Small intestine (tissue), 7 donors: ENCODE data around the gene SLC25A43. TPM values are rescaled to one million over a fixed set of nuclear protein-coding genes. Genes with fewer than 3 reads are reported as not detected.

ENCODE experiments used
- DNase-seq, 2 donors: peaks; one replicate each; pipeline versions ENCODE4 v3.0.0 to v3.0.0-alpha.2; 2013
- FAIRE-seq: peaks from 2 replicates; lab custom pipeline; 2012; peaks lifted over from hg19 to GRCh38; lab: Jason Lieb, UNC
- H3K27ac ChIP-seq, 3 donors: one replicate each; pipeline ENCODE4 v1.5.1; 2013; ENCODE audit warnings: low read length in 2 of 3, mild to moderate bottlenecking in 2 of 3, control low read depth in 1 of 3, inconsistent platforms in 1 of 3, low read depth in 1 of 3, moderate library complexity in 1 of 3
- H3K27me3 ChIP-seq, 3 donors: one replicate each; pipeline ENCODE4 v1.6.1; 2013; ENCODE audit warnings: low read length in 3 of 3, inconsistent platforms in 1 of 3; ENCODE audit not compliant: control insufficient read depth in 3 of 3, insufficient read depth in 3 of 3
- H3K36me3 ChIP-seq, 3 donors: one replicate each; pipeline ENCODE4 v1.6.1; 2013; ENCODE audit warnings: low read length in 3 of 3, inconsistent platforms in 1 of 3, low read depth in 1 of 3, mild to moderate bottlenecking in 1 of 3, moderate library complexity in 1 of 3; ENCODE audit not compliant: control insufficient read depth in 3 of 3, insufficient read depth in 2 of 3
- H3K4me1 ChIP-seq, 3 donors: one replicate each; pipeline ENCODE4 v1.6.1; 2013; ENCODE audit warnings: low read length in 2 of 3, inconsistent platforms in 1 of 3, low read depth in 1 of 3, mild to moderate bottlenecking in 1 of 3, moderate library complexity in 1 of 3; ENCODE audit not compliant: control insufficient read depth in 3 of 3, insufficient read depth in 2 of 3
- H3K4me3 ChIP-seq, 3 donors: one replicate each; pipeline ENCODE4 v1.5.1; 2013; ENCODE audit warnings: low read length in 3 of 3, control low read depth in 1 of 3, inconsistent platforms in 1 of 3, low read depth in 1 of 3, mild to moderate bottlenecking in 1 of 3, moderate library complexity in 1 of 3
- H3K9me3 ChIP-seq, 2 donors: one replicate each; pipeline ENCODE4 v1.6.1; 2013; ENCODE audit warnings: low read depth in 1 of 2, low read length in 1 of 2; ENCODE audit not compliant: control insufficient read depth in 2 of 2, insufficient read depth in 1 of 2
- WGBS, 3 donors: extraction: QIAGEN DNeasy Blood & Tissue Kit; methylation state at CpG; one replicate each; pipeline ENCODE4 v1.1.7; 2013; 5-methylcytosine and 5-hydroxymethylcytosine counted together
- polyA plus RNA-seq, 4 donors: library from polyadenylated mRNA; stranded (reverse) in 3 of 4; unstranded in 1 of 4; fragments of 200-250 nt in 3 of 4; fragments of 120-200 nt in 1 of 4; gene quantifications; one replicate each; pipeline versions ENCODE4 v1.2.1 to v1.2.3, GENCODE V29; 2013
- donor health status: healthy with polysubstance abuse.
- donor health status: control.
- donor health status: control.
- donor health status: Bipolar disorder and iron deficiency.
- donor health status: healthy.

SLC25A43 gene
- polyA plus RNA-seq, 4 donors = 10.4 to 24.4 (median 15.4) TPM

GRCh38 chrX:119474615-119475388, 75.7 kb downstream of the SLC25A43 start:
- Histone ChIP-seq H3K4me3 (no peak overlapping the region), H3K27ac (no peak overlapping the region), H3K4me1 (peaks cover 0 to 19% (median 0%) of the 10 kb centered on the region in 3 donors), H3K9me3 (no peaks in the 10 kb centered on the region), H3K36me3 (peaks cover 0 to 6% (median 0%) of the 10 kb centered on the region in 3 donors), H3K27me3 (no peaks in the 10 kb centered on the region)
- 84 to 87% (median 85%) methylated on average over 23 of the region's 23 CpGs for WGBS, 3 donors
- FAIRE-seq (no peak), DNase-seq (no peak)

DNA sequence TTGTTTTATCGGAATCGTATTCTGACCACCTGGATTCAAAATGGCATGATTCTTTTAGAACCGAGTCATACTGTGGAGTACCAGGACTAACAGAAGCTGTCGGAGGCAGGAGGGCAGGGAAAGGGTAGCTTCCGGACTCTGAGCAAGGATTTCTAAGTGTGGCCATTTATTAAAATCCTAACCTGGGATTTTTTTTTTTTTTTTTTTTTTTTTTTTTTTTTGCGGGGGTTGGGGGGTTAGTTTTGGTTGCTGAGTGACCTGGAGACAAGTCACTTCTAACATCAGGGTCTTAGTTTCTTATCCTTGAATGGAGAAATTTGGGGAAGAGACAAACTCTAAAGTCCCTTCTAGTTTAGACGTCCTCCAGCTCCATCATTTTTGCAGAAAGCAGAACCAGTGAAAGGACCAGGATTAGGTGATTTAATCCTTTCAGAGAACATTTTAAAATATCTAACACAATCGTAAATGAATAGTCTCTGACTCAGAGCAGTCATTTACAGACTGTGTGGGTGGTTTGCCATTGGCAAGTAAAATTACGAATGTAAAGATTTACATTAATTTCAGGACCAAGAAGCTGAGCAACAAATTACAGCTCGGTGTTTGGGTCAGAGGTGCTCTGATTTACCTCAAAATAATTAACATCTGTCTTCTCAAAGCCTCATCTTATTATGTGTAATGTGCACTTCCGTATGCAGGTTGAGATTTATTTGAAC, 76.4 kb downstream of the SLC25A43 start:
- peaks cover 0 to under 1% (median 0%) of the 10 kb centered on the region in 3 donors for H3K36me3 ChIP-seq
- H3K27ac ChIP-seq = no peak overlapping the region
- 65 to 69% (median 68%) methylated on average over 11 of the region's 11 CpGs for WGBS, 3 donors
- peaks cover 0 to 13% (median 0%) of the 10 kb centered on the region in 3 donors for H3K4me1 ChIP-seq
- no peaks in the 10 kb centered on the region for H3K27me3 ChIP-seq
- no peaks in the 10 kb centered on the region for H3K9me3 ChIP-seq
- DNase-seq = no peak
- no peak for FAIRE-seq
- H3K4me3 ChIP-seq = no peak overlapping the region

GRCh38 chrX:119477812-119478232, 78.7 kb downstream of the SLC25A43 start:
- 8 to 48% (median 26%) methylated on average over 3 of the region's 3 CpGs for WGBS, 3 donors
- Histone ChIP-seq H3K36me3 (no peaks in the 10 kb centered on the region), H3K9me3 (no peaks in the 10 kb centered on the region), H3K4me1 (peaks cover 0 to 20% (median 5%) of the 10 kb centered on the region in 3 donors), H3K4me3 (no peak overlapping the region), H3K27ac (peak overlapping the region; percentile 80 to 87 (median 81)), H3K27me3 (no peaks in the 10 kb centered on the region)
- DNase-seq = peak; percentile 91 to 96
- FAIRE-seq = no peak

DNA sequence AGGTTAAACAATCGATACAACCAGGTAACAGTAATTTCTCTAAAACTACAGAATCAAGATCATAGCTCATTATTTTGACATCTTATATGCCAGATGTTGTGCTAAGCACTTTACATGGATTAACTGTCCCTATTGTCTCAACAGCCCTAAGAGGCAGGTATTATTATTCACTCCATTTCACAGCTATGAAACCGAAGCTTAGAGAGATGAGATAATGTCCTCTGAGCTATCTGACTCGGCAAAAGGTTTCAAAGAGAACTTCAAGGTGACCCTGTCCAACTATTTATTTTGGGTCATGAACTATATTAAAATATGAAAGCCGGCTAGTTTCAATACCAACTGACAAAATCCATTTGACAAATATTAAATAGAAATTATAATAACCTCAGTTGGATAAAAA, 79.4 kb downstream of the SLC25A43 start:
- Histone ChIP-seq H3K4me3 (no peak overlapping the region), H3K4me1 (peaks cover 0 to 20% (median 5%) of the 10 kb centered on the region in 3 donors), H3K9me3 (no peaks in the 10 kb centered on the region), H3K27me3 (no peaks in the 10 kb centered on the region), H3K36me3 (no peaks in the 10 kb centered on the region), H3K27ac (peak overlapping the region in 2 of 3 donors; percentile 81 to 87)
- DNase-seq (peak in 1 of 2 donors; percentile 13), FAIRE-seq (no peak)
- 29 to 71% (median 54%) methylated on average over 4 of the region's 4 CpGs for WGBS, 3 donors

DNA sequence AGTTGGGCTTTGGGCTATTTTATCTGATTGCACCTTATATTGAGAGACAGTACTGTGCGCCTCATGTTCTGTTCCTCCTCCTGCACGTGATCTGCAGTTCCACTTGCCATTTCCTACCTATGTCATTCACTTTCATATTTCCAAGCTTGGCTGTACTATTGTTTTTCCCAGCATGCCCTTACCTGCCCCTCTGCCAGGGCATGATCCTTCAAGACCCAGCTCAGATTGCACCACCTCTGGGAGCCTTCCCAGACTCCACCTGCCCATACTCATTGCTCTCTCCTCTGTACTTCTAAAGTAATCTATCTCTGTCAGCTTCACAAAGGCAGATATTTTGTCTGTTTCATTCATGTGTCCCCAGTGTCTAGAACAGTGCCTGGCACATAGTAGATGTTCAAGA, 80.7 kb downstream of the SLC25A43 start:
- DNase-seq = no peak
- 61 to 88% (median 67%) methylated on average over 2 of the region's 2 CpGs for WGBS, 3 donors
- H3K27ac ChIP-seq = no peak overlapping the region
- no peak for FAIRE-seq
- H3K27me3 ChIP-seq = no peaks in the 10 kb centered on the region
- peaks cover 0 to 20% (median 5%) of the 10 kb centered on the region in 3 donors for H3K4me1 ChIP-seq
- H3K36me3 ChIP-seq = no peaks in the 10 kb centered on the region
- H3K9me3 ChIP-seq = no peaks in the 10 kb centered on the region
- no peak overlapping the region for H3K4me3 ChIP-seq

GRCh38 chrX:119481323-119481801, 82.2 kb downstream of the SLC25A43 start:
- WGBS, 3 donors = 5 to 61% (median 34%) methylated on average over 3 to 4 of the region's 4 CpGs
- DNase-seq = peak; percentile 42 to 88
- Histone ChIP-seq H3K4me1 (peaks cover 0 to 20% (median 5%) of the 10 kb centered on the region in 3 donors), H3K27me3 (no peaks in the 10 kb centered on the region), H3K9me3 (no peaks in the 10 kb centered on the region), H3K4me3 (no peak overlapping the region), H3K27ac (peak overlapping the region in 2 of 3 donors; percentile 48 to 84), H3K36me3 (no peaks in the 10 kb centered on the region)
- no peak for FAIRE-seq

DNA sequence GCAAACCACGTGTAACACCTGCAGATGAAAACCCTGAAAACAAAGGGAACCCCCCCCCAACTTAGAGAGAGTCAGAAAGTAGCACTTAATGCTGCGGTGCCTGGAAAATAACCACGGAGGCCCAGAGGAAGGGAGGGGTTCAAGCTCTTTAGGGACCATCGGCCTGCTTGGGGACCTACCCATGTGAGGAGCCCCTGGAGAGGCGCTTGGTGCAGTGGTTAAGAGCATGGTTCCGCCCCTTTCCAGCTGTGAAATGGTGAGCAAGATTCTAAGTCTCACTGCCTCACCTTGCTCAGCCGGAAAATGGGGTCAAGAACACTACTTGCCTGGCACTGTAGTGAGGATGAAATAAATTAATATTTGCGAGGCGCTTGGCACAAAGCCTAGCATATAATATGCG, 82.9 kb downstream of the SLC25A43 start:
- 19 to 51% (median 45%) methylated on average over 7 to 10 of the region's 10 CpGs for WGBS, 3 donors
- Histone ChIP-seq H3K27ac (peak overlapping the region; percentile 34 to 84 (median 75)), H3K36me3 (no peaks in the 10 kb centered on the region), H3K4me3 (peak overlapping the region in 1 of 3 donors; percentile 33), H3K4me1 (peaks cover 0 to 14% (median 5%) of the 10 kb centered on the region in 3 donors), H3K27me3 (no peaks in the 10 kb centered on the region), H3K9me3 (no peaks in the 10 kb centered on the region)
- no peak for FAIRE-seq
- DNase-seq = no peak
